Frontal cortex (tissue), 4 donors: ENCODE results near the gene PLEKHH2. TPM values are rescaled to one million over a fixed set of nuclear protein-coding genes. Genes with fewer than 3 reads are reported as not detected.

ENCODE experiments used
- DNase-seq, 2 donors: peaks; one replicate each; pipeline ENCODE4 v3.0.0; 2012; ENCODE audit warnings: low spot score in 2 of 2
- FAIRE-seq: peaks from 2 replicates; lab custom pipeline; 2012; peaks lifted over from hg19 to GRCh38; lab: Jason Lieb, UNC
- total RNA-seq: library from RNA; depleted of rRNA; stranded (reverse); fragments of >200 nt; gene quantifications from one replicate; pipeline ENCODE4 v1.2.3, GENCODE V29; 2014
- donor health status: control.
- donor health status: control.
- donor health status: control.

PLEKHH2 gene
- total RNA-seq, 1 donor from 2014 or later: 7.3 TPM

DNA sequence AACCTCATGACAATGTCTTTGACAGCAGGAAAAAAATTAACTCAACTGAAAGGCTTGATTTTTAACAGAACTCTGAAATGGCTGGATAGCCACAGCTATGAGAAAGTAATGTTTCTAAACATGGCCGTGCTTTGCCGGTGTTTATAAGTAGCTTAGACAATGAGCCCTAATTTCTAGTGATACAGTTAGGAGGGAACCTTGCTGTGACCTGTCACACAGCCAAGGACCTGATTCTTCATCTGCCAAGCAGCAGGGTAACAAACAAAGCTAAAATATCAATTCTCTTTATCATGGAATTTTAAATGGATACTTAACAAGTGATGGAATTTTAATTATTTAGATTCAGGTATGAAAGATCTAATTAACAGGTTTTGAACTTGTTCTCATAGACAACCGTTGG, 112.5 kb downstream of the PLEKHH2 start:
- FAIRE-seq (no peak), DNase-seq (no peak)

DNA sequence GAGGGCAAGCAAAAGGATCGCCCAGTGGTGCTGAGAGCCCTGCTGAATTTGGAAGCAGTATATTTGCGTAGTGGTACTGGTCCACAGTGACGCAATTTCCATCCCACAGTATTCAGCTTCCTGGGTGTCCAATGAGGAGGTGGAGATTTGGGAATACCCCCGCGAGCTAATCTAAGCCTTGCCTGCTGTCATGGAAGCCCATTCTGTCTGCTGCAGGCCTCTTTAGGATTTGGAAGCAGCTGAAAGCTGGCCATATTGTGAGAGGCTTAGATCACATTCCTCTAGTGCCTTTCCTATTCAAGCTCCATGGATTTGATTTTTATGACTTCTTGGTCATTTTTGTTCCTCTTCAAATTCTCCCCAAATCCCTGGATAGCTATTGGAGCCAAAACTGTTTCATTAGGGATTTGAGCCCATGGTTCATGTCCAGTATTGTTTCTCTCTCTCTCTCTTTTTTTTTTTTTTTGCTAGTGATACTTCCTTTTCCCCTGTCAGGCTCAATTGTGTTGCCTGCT, 114.5 kb downstream of the PLEKHH2 start:
- FAIRE-seq: no peak

DNA sequence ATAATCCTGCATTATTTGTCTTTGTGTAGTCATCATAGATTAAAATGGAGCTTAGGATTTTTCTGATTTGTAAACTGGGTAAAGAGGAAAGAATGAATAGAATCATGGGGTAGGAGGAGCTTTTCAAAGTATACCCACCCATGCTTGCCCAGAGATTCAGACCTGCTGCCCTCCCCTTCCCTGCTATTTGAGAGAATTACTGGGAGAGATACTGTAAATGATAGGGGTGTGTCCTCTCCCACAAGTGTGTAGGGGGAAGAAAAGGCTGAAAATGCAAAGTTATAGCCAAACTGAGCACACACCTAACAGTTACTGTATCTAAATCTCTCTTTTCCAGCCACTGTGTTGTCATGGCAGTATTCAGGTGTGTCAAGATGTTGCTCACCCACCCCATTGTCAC, 115.2 kb downstream of the PLEKHH2 start:
- FAIRE-seq (no peak), DNase-seq (no peak)

More for the DNA sequence above, 114.5 kb downstream of the PLEKHH2 start:
- DNase-seq: no peak

GRCh38 chr2:43754180-43754579, 117.1 kb downstream of the PLEKHH2 start:
- no peak for FAIRE-seq
- no peak for DNase-seq

DNA sequence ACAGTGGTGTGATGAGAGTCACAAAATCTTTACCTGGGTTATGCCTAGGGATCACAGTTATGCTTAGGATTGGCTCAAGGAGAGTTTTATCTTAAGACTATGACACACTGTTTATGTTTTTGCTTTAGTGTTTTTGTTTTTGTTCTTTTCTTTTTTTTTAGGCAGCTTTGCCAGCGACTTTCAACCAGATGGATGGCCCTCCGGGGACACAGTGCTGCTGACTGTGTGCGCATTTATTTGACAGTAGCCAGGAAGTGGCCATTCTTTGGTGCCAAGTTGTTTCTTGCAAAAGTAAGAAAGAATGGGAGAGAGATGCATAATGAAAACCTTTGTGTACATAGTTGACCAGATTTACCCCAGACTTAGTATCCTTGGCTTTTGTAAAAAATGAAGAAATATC, 121.7 kb downstream of the PLEKHH2 start:
- DNase-seq: no peak
- FAIRE-seq: no peak

GRCh38 chr2:43759195-43759594, 122.1 kb downstream of the PLEKHH2 start:
- FAIRE-seq (no peak), DNase-seq (no peak)

GRCh38 chr2:43762286-43762685, 125.2 kb downstream of the PLEKHH2 start:
- no peak for DNase-seq
- no peak for FAIRE-seq

- no peak for FAIRE-seq
- DNase-seq: no peak
These were observed 126.0 kb downstream of the PLEKHH2 start for GRCh38 chr2:43763091-43763490.

DNA sequence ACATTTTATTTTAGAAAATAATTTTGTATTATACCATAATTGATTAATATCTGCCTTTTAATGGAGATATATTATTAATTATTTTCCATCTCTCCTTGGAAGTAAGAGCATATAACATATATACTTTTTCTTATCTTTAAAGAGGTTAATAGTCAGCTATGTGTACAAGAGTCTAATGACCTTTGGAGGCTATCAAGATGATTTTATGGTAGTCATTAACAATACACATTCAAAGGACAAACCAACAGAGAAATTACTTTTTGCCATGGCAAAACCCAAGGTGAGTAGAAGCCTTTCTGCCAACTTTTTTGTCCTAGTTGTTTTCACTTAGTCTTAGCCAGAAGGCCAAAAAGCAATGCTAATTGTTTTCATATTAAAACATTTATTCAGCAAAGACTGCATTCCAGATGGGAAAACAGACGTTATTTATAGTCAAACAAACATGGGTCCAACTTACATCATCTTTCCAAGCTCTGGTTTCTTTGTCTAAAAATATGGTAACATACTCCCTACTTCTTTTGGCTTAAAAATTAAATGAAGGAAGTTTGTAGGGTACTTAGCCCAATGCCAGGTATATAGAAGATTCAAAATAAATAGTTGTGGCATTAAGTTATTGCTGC, 127.1 kb downstream of the PLEKHH2 start:
- FAIRE-seq: no peak
- DNase-seq: no peak

- FAIRE-seq: no peak
- no peak for DNase-seq
These were observed 128.9 kb downstream of the PLEKHH2 start for GRCh38 chr2:43766006-43766405.

GRCh38 chr2:43773876-43774613, 137.0 kb downstream of the PLEKHH2 start, which contains the start of gene DYNC2LI1:
Gene DYNC2LI1, plus strand, starts transcription at chr2:43774039. Its CDS starts 100 bp downstream, at chr2:43774139.
- FAIRE-seq (no peak), DNase-seq (peak; percentile 55 to 80)

GRCh38 chr2:43774617-43775016, 137.6 kb downstream of the PLEKHH2 start:
- FAIRE-seq (no peak), DNase-seq (no peak)

DNA sequence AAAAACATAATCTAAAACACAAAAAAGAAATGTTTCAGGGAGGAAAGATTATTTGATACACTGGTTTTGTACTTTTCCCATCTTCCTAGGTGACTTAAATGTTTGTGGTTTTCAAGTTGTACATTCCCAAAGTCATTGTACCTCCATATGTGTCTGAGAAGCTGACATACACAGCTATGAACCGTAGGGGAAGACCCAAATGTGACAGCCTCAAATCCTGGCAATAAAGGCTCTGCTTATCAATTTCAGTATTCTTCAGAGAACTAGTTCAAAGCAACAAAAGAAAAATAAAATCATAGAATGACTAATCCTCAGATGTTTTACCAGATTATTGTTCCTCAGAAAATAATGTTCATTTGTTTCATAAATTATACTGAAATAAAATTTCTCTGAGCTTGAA, 139.3 kb downstream of the PLEKHH2 start:
- DNase-seq: no peak
- FAIRE-seq: no peak

DNA sequence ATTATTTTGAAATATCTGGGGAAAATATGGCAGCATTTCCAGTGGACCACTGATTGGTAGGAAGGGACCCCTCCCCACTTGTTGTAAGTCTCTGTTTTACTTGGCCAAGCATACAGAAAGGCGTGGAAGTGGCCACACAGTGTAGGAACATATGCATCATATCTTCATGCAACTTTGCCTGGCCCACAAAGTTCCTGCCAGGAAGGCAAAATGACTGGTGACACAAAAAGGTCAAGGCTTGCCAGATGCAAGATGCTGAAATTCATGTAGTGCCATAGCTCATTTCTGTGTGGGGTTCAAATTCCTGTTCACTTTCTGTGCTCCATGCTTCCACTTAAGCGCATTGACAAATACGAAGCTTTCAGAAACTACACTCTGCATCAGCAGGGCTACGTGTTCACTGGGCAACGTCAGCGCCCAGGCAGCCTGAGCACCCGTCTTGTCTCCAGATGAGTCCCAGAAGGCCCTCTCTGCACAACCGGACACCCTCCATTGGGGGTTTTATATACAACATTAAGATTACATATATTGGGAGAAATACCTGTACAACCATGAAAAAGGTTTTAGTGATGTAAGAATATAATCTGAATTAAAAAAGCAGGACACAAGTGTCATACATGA, 140.4 kb downstream of the PLEKHH2 start:
- DNase-seq (no peak), FAIRE-seq (no peak)

DNA sequence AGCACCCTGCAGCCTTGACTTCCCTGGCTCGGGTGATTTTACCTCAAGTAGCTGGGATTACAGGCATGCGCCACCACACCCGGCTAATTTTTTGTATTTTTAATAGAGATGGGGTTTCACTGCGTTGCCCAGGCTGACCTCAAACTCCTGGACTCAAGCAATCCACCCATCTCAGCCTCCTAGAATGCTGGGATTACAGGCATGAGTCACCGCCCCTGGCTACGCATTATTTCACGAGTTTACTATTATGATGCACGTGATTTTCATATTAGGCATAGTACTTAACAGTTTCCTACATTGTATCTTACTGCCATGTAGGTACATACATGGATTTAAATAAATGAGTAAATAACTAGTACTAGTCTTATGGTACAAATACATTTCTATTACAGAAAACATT, 141.2 kb downstream of the PLEKHH2 start:
- FAIRE-seq: no peak
- no peak for DNase-seq

DNA sequence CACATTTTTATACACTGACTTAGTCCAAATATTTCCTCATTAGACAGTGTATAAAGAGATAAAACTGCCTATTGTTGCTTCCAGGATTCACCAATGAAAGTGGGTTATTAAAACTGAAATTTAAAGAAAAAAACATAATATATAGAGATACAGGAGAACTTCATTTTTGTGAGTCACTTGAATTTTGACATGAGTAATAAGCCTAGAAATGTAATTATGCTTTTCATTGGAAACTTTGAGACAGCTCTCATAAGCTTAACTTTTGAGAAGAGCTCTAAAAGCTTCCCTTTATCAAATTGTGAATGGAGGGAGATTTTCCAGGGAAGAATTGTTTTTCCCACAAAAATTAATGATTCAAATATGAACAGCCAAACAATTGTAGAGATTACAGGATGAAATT, 150.8 kb downstream of the PLEKHH2 start:
- no peak for FAIRE-seq
- DNase-seq: no peak

DNA sequence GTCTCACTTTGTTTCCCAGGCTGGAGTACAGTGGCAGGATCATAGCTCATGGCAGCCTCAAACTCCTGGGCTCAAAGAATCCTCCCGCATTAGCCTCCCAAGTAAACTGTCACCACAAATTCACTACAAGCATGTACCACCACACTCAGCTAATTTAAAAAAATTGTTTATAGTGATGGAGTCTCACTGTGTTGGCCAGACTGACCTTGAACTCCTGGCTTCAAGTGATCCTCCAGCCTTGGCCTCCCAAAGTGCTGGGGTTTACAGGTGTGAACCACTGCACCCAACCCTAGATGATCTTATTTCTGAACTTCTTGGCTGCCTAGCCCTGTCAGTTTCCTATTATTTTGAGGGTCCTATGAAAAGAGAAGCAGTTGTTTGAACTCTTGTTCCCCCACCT, 151.6 kb downstream of the PLEKHH2 start:
- no peak for DNase-seq
- FAIRE-seq: no peak

DNA sequence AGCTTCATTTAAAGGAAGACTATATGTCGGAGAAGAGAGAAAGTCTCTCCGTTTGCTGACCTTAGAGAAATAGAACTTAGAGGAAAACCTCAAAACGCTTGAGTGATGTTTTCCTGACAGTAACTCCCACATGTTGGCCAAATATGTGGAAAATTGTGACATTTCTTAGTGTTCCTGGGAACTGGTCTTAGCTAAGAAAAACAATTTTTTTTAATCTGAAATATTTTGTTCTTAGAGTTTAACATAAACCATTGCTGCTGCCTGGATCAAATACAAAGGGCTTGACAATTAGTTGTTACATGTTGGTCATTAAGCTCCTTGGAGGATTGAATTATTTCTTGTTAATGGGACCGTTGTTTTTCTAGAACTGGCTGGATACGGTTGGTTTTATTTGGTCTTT, 153.1 kb downstream of the PLEKHH2 start:
- no peak for FAIRE-seq
- DNase-seq: no peak

DNA sequence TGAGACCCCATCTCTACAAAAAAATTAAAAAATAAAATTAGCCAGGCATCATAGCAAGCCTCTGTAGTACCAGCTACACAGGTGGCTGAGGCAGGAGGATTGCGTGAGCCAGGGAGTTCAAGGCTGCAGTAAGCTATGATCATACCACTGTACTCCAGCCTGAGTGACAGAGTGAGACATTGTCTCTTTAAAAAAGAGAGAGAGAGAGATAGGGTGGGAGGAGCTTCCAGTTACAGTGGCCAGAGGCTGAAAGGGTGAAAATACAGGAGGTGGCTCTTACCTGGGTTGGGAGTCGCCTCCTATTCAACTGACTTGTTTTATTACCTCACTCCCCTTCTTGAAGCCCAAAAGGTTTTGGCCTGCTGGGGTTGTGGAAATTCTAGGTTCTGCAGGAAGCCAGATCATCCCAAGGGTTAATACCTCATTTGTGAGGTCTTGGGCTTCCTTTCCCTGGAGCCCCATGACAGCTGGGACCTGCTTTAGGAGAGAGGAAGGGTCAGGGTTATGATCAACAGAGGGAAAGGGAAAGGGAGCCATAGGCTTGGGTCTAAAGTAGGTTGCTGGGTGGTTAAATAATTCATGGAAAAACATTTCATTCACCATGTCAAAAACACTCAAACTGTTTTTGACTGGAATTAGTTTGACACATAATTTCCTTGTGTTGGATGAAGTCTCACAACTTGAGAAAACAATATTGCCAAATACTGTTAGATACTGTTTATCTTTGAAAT, 154.1 kb downstream of the PLEKHH2 start:
- FAIRE-seq (no peak), DNase-seq (no peak)

DNA sequence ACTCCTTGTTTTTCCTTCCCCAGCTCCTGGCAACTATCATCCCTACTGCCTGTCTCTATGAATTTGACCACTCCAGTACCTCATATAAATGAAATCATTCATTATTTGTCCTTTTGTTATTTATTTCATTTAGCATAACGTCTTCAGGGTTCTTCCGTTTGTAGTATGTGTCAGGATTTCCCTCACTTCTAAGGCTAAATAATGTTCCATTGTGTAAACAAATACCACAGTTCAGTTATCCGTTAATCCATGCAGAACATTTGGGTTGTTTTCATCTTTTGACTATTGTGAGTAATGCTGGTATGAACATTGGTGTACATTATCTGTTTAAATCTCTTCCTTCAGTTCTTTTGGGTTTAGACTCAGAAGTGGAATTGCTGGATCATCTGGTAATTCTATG, 155.6 kb downstream of the PLEKHH2 start:
- DNase-seq (no peak), FAIRE-seq (no peak)
